A549 (cell line): Measurements from ENCODE around the gene SSNA1. TPM values are rescaled to one million over a fixed set of nuclear protein-coding genes. Genes with fewer than 3 reads are reported as not detected.
A peak's percentile ranks its signal among the peaks of the same experiment; 100 is the strongest.

Source experiments
- ATAC-seq, 2 experiments: fragments of 200-7000 bp in 1 of 2; fragments of >200 bp in 1 of 2; cut with Nextera tagmentation in 1 of 2; cut with Tn5 transposase in 1 of 2; 3 replicates each; pipeline versions ENCODE4 v1.8.0 to v1.9.1; 2018 to 2020; ENCODE audit warnings: mild to moderate bottlenecking in 1 of 2, moderate library complexity in 1 of 2
- CTCF ChIA-PET: fragments of 300-600 bp; sonication (Branson Sonifier 250); formaldehyde crosslinking; extraction: SDS; loops from one replicate; lab custom pipeline; 2021; ENCODE audit warnings: antibody characterized with exemption, inconsistent platforms; lab: Yijun Ruan, JAX
- POLR2A ChIA-PET: fragments of 350-600 bp; formaldehyde crosslinking; extraction: SDS; loops from one replicate; lab custom pipeline; 2021; ENCODE audit warnings: antibody characterized with exemption, inconsistent platforms; lab: Yijun Ruan, JAX
- DNase-seq, 2 experiments: peaks; one replicate each; pipeline versions ENCODE4 v3.0.0 to v3.0.0-alpha.2; 2011 to 2016; ENCODE audit warnings: low read depth in 1 of 2, low spot score in 1 of 2
- FAIRE-seq: peaks from 2 replicates; lab custom pipeline; 2011; peaks lifted over from hg19 to GRCh38; lab: Jason Lieb, UNC
- H3K27ac ChIP-seq, 2 experiments: fragments of >200 bp; sonication (Bioruptor Twin); formaldehyde crosslinking; 3 replicates each; pipeline ENCODE4 v1.5.1; 2016 to 2017
- H3K4me1 ChIP-seq: fragments of >200 bp; sonication (Bioruptor Twin); formaldehyde crosslinking; 3 replicates; pipeline ENCODE4 v1.6.1; 2016
- H3K4me2 ChIP-seq: fragments of >200 bp; sonication (Bioruptor Twin); formaldehyde crosslinking; 3 replicates; pipeline ENCODE4 v1.6.1; 2016
- H3K4me3 ChIP-seq: fragments of >200 bp; sonication (Bioruptor Twin); formaldehyde crosslinking; 3 replicates; pipeline ENCODE4 v1.5.1; 2016
- H3K9me3 ChIP-seq: fragments of >200 bp; sonication (Bioruptor Twin); formaldehyde crosslinking; 3 replicates; pipeline ENCODE4 v1.6.1; 2016
- CEBPB ChIP-seq, 2 experiments: fragments of >200 bp in 1 of 2; sonication (Bioruptor Twin) in 1 of 2; formaldehyde crosslinking in 1 of 2; IDR thresholded peaks; 2 replicates each; pipeline ENCODE4 v1.6.1; 2012 to 2016
- CHD2 ChIP-seq: fragments of 150-350 bp; IDR thresholded peaks from 2 replicates; pipeline ENCODE4 v1.6.1; 2014; ENCODE audit warnings: low read length; ENCODE audit not compliant: partially characterized antibody
- EP300 ChIP-seq, 2 experiments: fragments of >200 bp; sonication (Bioruptor Twin); formaldehyde crosslinking; IDR thresholded peaks; 2 replicates in 1 of 2; 3 replicates in 1 of 2; pipeline ENCODE4 v1.6.1; 2016 to 2017
- FOSL2 ChIP-seq, 2 experiments: fragments of 450-650 bp in 1 of 2; fragments of >200 bp in 1 of 2; sonication (Bioruptor Twin) in 1 of 2; formaldehyde crosslinking; IDR thresholded peaks; 2 replicates each; pipeline versions ENCODE4 v1.5.0 to v1.6.1; 2016 to 2020; ENCODE audit warnings: mild to moderate bottlenecking in 1 of 2, moderate library complexity in 1 of 2
- HDAC2 ChIP-seq: fragments of 200-600 bp; sonication (generic); IDR thresholded peaks from 2 replicates; pipeline ENCODE4 v1.6.1; 2016
- HOXB13 ChIP-seq: fragments of 250-450 bp; sonication (Bioruptor Pico); IDR thresholded peaks from 2 replicates; pipeline ENCODE4 v1.5.0; 2020; ENCODE audit warnings: low read depth, mild to moderate bottlenecking, moderate library complexity
- HOXB5 ChIP-seq: fragments of 250-450 bp; sonication (Bioruptor Pico); IDR thresholded peaks from 2 replicates; pipeline ENCODE4 v1.5.0; 2020; ENCODE audit warnings: mild to moderate bottlenecking, moderate library complexity
- KDM1A ChIP-seq: fragments of 200-600 bp; sonication (generic); IDR thresholded peaks from 2 replicates; pipeline ENCODE4 v1.6.1; 2016; ENCODE audit warnings: low read depth, mild to moderate bottlenecking
- MAZ ChIP-seq: fragments of 150-350 bp; IDR thresholded peaks from 2 replicates; pipeline ENCODE4 v1.6.1; 2014; ENCODE audit warnings: antibody characterized with exemption, low read depth, low read length, borderline replicate concordance
- NFE2L2 ChIP-seq: fragments of 150-350 bp; conservative IDR thresholded peaks from 2 replicates; pipeline ENCODE4 v1.6.1; 2014; ENCODE audit warnings: low read length
- NPAS2 ChIP-seq: fragments of 250-450 bp; sonication (Bioruptor Pico); IDR thresholded peaks from 2 replicates; pipeline ENCODE4 v1.8.0; 2022; ENCODE audit warnings: mild to moderate bottlenecking, moderate library complexity, borderline replicate concordance
- RAD21 ChIP-seq, 2 experiments: fragments of >200 bp in 1 of 2; sonication (Bioruptor Twin) in 1 of 2; formaldehyde crosslinking in 1 of 2; IDR thresholded peaks in 1 of 2; conservative IDR thresholded peaks in 1 of 2; 2 replicates in 1 of 2; 3 replicates in 1 of 2; pipeline ENCODE4 v1.6.1; 2012 to 2018; ENCODE audit warnings: inconsistent platforms in 1 of 2
- RFX5 ChIP-seq: fragments of 450-650 bp; IDR thresholded peaks from 2 replicates; pipeline ENCODE4 v1.7.1; 2014; ENCODE audit warnings: antibody characterized with exemption, mild to moderate bottlenecking, moderate library complexity
- WGBS: methylation state at CpG from one replicate; pipeline ENCODE4 v1.1.6; 2017; ENCODE audit errors: missing lambda C conversion rate; 5-methylcytosine and 5-hydroxymethylcytosine counted together
- polyA plus RNA-seq, 4 experiments: library from polyadenylated mRNA; depleted of rRNA in 3 of 4; stranded (reverse); fragments of >200 nt; fragmentation: RNase III in 1 of 4; extraction: RNeasy Plus Mini Kit Qiagen cat#74134 plus additional on column Dnase treatment in 1 of 4; gene quantifications; 2 replicates in 3 of 4; 3 replicates in 1 of 4; pipeline ENCODE4 v1.2.3, GENCODE V29; 2011 to 2017
- TF ChIP-seq, protein P1 (sequence below): fragments of >200 bp; sonication (Bioruptor Twin); formaldehyde crosslinking; IDR thresholded peaks from 2 replicates; pipeline ENCODE4 v1.6.1; 2016
- TF ChIP-seq, protein P2 (sequence below): fragments of 250-450 bp; sonication (Bioruptor Pico); IDR thresholded peaks from 2 replicates; pipeline ENCODE4 v1.5.0; 2020; ENCODE audit warnings: low read depth, mild to moderate bottlenecking, moderate library complexity
- TF ChIP-seq, protein P3 (sequence below): fragments of 250-450 bp; sonication (Bioruptor Pico); IDR thresholded peaks from 2 replicates; pipeline ENCODE4 v1.5.0; 2021; ENCODE audit warnings: mild to moderate bottlenecking, moderate library complexity, borderline replicate concordance
- TF ChIP-seq, protein P4 (sequence below): fragments of >200 bp; sonication (Bioruptor Twin); formaldehyde crosslinking; IDR thresholded peaks from 3 replicates; pipeline ENCODE4 v1.5.1; 2016
- TF ChIP-seq, protein P5 (sequence below): fragments of 150-350 bp; IDR thresholded peaks from 2 replicates; pipeline ENCODE4 v1.6.1; 2014; ENCODE audit warnings: low read depth, mild to moderate bottlenecking, low read length
- TF ChIP-seq, protein P6 (sequence below): fragments of 450-650 bp; IDR thresholded peaks from 2 replicates; pipeline ENCODE4 v1.6.1; 2014; ENCODE audit warnings: antibody characterized with exemption
- TF ChIP-seq, protein P7 (sequence below): IDR thresholded peaks from 2 replicates; pipeline ENCODE4 v1.6.1; 2012
- TF ChIP-seq, protein P8 (sequence below): fragments of 200-600 bp; sonication (generic); IDR thresholded peaks from 2 replicates; pipeline ENCODE4 v1.6.1; 2016; ENCODE audit warnings: antibody characterized with exemption, mild to moderate bottlenecking, moderate library complexity

The SSNA1 gene
- polyA plus RNA-seq, 2 of the 4 experiments (the other 2 are of a cell fraction) = 54.1 to 102 TPM

DNA sequence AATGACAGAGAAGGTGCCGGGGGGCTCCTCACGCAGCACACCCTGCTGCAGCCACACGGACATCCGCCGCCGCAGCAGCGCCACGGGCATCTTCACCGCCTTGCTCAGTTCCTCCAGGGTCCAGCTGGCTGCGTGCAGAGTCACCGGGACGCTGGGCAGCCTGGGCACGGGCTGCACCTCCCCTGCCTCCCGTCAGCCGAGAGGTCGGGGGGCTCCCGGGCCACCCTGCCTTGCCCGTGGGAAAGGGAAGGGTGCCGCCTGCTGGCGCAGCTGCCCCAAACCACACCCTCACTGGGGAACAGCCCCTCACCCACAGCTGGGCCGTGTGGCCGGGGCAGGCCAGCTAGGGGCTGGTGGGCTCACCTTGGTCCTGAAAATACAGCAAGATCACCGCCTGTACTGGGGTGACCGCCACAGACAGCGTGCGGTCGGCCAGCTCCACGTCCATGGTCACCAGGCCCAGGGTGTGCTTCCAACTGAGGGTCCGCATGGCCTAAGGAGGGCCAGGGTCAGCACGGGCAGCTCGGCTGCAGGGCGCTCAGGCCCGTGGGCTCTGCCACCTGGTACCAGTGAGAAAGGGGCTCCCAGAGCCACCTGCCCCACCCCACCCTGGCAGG, 13.0 kb upstream of the SSNA1 start:
- TF ChIP-seq, protein P1, sequence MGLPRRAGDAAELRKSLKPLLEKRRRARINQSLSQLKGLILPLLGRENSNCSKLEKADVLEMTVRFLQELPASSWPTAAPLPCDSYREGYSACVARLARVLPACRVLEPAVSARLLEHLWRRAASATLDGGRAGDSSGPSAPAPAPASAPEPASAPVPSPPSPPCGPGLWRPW = no peak
- FAIRE-seq (no peak), DNase-seq (no peak), ATAC-seq (no peak)
- CTCF ChIA-PET = interaction anchor here (0.9 to 16.5 kb wide), 9 partner anchors 10 to 62 kb away, joined by 3 to 156 read pairs (median 13); partner anchors contain the start of genes ANAPC2, RNF224 and SSNA1
- H3K9me3 ChIP-seq = no peaks in the 10 kb centered on the region
- H3K4me1 ChIP-seq = no peaks in the 10 kb centered on the region
- H3K4me3 ChIP-seq = no peak overlapping the region
- POLR2A ChIA-PET = interaction anchor here (0.6 to 1.4 kb wide), 2 partner anchors 12 to 109 kb away, joined by 3 read pairs; no protein-coding TSS in a partner anchor
- 87% methylated on average over 16 of the region's 33 CpGs for WGBS
- no peak overlapping the region for H3K4me2 ChIP-seq
- H3K27ac ChIP-seq = no peak overlapping the region

DNA sequence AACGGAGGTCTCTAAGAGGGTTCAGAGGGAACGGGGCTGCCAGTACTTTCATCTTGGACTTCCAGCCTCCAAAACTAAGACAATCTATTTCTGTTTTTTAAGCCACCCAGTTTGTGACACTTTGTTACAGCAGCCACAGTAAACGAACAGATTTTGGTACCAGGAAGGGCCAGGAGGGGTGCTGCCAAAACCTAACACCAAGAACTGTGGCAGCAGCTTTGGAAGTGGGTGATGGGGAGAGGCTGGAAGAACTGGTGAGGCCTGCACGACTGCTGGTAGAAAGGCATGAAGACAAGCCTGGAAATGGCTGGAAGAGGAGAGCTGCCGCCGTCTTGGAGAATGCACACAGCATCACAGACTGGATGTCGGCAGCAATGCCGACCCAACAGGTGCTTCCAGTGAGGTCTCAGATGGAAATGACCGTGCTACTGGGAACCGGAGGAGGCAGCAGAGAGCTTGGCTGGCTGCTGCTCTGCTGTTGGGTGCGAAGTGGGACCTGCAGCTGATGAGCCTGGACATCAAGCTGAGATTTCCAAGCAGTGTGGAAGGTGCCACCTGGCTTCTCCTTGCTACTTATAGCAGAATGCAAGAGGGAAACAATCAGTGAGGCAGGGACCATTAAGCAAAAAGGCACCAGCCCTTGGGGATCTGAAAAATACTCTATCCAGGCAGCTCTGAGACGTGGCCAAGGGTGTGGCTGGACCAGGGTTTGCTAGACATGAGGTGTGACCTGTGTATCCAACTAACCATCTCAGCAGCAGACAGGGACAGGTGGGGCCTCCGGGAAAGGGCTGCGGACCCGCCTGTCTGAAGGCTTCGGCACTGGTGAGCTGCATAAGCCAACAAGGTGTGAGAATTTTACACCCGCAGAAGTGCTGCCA, 11.9 kb upstream of the SSNA1 start:
- H3K4me3 ChIP-seq = no peak overlapping the region
- FAIRE-seq = peak; percentile 93
- ATAC-seq = peak; percentile 78 to 85
- peak; percentile 73 to 91 for DNase-seq
- no peak overlapping the region for H3K27ac ChIP-seq
- POLR2A ChIA-PET = interaction anchor here (0.7 to 1.4 kb wide), 9 partner anchors 9 to 64 kb away, joined by 3 to 15 read pairs (median 4); partner anchors contain the start of genes SSNA1, TPRN and TUBB4B
- no peaks in the 10 kb centered on the region for H3K9me3 ChIP-seq
- H3K4me2 ChIP-seq = no peak overlapping the region
- no peaks in the 10 kb centered on the region for H3K4me1 ChIP-seq
- WGBS = 46% methylated on average over 17 of the region's 17 CpGs
- CTCF ChIA-PET = interaction anchor here (0.7 to 16.5 kb wide), 25 partner anchors 12 to 109 kb away, joined by 3 to 156 read pairs (median 4); partner anchors contain the start of genes ANAPC2, RNF224 and SSNA1
- TF ChIP-seq NFE2L2 (no peak), FOSL2 (IDR thresholded peaks at IDR 0.05) (no peak), FOSL2 (CRISPR knock-in tag; IDR thresholded peaks at IDR 0.05) (no peak), CHD2 (no peak), EP300 (IDR thresholded peaks at IDR 0.05) (no peak), NPAS2 (CRISPR knock-in tag) (no peak), HOXB13 (CRISPR knock-in tag) (no peak), RAD21 (conservative IDR thresholded peaks at IDR 0.05 in 1 of 2, IDR thresholded peaks at IDR 0.05 in 1 of 2) (peak; percentile 24 to 48; a peak in 2 of 5 replicates), KDM1A (no peak), HOXB5 (CRISPR knock-in tag) (no peak), MAZ (no peak), HDAC2 (no peak), CEBPB (IDR thresholded peaks at IDR 0.05) (no peak), RFX5 (no peak)
- TF ChIP-seq, protein P2, sequence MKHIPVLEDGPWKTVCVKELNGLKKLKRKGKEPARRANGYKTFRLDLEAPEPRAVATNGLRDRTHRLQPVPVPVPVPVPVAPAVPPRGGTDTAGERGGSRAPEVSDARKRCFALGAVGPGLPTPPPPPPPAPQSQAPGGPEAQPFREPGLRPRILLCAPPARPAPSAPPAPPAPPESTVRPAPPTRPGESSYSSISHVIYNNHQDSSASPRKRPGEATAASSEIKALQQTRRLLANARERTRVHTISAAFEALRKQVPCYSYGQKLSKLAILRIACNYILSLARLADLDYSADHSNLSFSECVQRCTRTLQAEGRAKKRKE (CRISPR knock-in tag) = no peak
- TF ChIP-seq, protein P3, sequence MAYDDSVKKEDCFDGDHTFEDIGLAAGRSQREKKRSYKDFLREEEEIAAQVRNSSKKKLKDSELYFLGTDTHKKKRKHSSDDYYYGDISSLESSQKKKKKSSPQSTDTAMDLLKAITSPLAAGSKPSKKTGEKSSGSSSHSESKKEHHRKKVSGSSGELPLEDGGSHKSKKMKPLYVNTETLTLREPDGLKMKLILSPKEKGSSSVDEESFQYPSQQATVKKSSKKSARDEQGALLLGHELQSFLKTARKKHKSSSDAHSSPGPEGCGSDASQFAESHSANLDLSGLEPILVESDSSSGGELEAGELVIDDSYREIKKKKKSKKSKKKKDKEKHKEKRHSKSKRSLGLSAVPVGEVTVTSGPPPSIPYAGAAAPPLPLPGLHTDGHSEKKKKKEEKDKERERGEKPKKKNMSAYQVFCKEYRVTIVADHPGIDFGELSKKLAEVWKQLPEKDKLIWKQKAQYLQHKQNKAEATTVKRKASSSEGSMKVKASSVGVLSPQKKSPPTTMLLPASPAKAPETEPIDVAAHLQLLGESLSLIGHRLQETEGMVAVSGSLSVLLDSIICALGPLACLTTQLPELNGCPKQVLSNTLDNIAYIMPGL (CRISPR knock-in tag) = no peak
- TF ChIP-seq, protein P4, sequence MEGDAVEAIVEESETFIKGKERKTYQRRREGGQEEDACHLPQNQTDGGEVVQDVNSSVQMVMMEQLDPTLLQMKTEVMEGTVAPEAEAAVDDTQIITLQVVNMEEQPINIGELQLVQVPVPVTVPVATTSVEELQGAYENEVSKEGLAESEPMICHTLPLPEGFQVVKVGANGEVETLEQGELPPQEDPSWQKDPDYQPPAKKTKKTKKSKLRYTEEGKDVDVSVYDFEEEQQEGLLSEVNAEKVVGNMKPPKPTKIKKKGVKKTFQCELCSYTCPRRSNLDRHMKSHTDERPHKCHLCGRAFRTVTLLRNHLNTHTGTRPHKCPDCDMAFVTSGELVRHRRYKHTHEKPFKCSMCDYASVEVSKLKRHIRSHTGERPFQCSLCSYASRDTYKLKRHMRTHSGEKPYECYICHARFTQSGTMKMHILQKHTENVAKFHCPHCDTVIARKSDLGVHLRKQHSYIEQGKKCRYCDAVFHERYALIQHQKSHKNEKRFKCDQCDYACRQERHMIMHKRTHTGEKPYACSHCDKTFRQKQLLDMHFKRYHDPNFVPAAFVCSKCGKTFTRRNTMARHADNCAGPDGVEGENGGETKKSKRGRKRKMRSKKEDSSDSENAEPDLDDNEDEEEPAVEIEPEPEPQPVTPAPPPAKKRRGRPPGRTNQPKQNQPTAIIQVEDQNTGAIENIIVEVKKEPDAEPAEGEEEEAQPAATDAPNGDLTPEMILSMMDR = peak; percentile 54
- TF ChIP-seq, protein P5, sequence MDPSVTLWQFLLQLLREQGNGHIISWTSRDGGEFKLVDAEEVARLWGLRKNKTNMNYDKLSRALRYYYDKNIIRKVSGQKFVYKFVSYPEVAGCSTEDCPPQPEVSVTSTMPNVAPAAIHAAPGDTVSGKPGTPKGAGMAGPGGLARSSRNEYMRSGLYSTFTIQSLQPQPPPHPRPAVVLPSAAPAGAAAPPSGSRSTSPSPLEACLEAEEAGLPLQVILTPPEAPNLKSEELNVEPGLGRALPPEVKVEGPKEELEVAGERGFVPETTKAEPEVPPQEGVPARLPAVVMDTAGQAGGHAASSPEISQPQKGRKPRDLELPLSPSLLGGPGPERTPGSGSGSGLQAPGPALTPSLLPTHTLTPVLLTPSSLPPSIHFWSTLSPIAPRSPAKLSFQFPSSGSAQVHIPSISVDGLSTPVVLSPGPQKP = no peak
- TF ChIP-seq, protein P6, sequence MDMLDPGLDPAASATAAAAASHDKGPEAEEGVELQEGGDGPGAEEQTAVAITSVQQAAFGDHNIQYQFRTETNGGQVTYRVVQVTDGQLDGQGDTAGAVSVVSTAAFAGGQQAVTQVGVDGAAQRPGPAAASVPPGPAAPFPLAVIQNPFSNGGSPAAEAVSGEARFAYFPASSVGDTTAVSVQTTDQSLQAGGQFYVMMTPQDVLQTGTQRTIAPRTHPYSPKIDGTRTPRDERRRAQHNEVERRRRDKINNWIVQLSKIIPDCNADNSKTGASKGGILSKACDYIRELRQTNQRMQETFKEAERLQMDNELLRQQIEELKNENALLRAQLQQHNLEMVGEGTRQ = no peak
- TF ChIP-seq, protein P7, sequence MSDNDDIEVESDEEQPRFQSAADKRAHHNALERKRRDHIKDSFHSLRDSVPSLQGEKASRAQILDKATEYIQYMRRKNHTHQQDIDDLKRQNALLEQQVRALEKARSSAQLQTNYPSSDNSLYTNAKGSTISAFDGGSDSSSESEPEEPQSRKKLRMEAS = peak; percentile 42; the same call in 1 of the 2 replicates
- TF ChIP-seq, protein P8, sequence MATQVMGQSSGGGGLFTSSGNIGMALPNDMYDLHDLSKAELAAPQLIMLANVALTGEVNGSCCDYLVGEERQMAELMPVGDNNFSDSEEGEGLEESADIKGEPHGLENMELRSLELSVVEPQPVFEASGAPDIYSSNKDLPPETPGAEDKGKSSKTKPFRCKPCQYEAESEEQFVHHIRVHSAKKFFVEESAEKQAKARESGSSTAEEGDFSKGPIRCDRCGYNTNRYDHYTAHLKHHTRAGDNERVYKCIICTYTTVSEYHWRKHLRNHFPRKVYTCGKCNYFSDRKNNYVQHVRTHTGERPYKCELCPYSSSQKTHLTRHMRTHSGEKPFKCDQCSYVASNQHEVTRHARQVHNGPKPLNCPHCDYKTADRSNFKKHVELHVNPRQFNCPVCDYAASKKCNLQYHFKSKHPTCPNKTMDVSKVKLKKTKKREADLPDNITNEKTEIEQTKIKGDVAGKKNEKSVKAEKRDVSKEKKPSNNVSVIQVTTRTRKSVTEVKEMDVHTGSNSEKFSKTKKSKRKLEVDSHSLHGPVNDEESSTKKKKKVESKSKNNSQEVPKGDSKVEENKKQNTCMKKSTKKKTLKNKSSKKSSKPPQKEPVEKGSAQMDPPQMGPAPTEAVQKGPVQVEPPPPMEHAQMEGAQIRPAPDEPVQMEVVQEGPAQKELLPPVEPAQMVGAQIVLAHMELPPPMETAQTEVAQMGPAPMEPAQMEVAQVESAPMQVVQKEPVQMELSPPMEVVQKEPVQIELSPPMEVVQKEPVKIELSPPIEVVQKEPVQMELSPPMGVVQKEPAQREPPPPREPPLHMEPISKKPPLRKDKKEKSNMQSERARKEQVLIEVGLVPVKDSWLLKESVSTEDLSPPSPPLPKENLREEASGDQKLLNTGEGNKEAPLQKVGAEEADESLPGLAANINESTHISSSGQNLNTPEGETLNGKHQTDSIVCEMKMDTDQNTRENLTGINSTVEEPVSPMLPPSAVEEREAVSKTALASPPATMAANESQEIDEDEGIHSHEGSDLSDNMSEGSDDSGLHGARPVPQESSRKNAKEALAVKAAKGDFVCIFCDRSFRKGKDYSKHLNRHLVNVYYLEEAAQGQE = no peak
